ENCODE results near the gene ZNF398. TPM values are rescaled to one million over a fixed set of nuclear protein-coding genes. Genes with fewer than 3 reads are reported as not detected.

The ZNF398 gene
- total and polyA plus RNA-seq, 7 donors: 2.4 to 19.7 (median 13.0) TPM

DNA sequence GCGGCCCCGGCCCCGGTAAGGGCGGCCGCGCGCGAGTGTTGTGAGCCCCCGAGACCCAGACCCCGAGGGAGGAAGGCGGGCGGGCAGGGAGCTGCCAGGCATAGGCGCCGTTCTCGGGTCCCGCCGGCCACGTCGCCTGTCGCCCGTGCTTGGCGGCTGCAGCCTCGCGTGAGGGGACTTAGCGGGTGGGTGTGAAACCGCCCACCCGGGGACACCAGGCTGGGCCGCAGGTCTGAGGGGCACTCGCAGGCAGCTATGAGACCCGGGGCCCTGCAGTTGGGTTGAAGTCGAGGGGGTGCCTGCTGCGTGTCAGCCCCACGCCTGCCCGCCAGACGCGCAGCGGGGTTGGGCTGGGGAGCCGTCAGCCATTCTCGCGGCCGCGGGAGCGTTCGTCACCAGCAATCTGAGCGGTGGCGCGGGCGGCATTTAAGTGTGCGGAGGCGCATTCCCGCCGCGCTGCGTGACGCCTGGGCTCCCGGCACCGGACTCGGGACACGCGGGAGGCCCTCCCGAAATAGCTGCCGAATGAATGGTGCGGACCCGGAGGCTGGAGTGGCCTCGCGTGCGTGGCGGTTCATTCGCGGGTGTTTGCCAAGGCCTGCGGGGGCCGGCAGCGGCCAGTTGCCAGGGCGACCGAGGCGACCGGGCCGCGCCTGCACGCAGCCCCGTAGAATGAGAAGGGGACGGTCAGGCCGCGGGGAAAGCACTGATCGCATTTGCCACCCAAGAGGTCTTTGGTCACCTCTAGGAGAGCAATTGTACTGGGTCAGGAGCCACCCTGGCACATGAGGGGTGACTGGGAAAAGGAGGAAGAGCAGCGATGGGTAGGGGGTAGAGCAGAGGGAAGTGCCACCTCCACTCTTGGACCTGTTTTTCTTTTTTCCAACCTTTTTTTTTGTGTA is 750 bp downstream of the ZNF398 start:
- TF ChIP-seq POLR2A (IDR thresholded peaks at IDR 0.05) (no peak), POLR2AphosphoS5 (IDR thresholded peaks at IDR 0.05) (no peak), EP300 (IDR thresholded peaks at IDR 0.05) (no peak)
- TF ChIP-seq, protein P1, sequence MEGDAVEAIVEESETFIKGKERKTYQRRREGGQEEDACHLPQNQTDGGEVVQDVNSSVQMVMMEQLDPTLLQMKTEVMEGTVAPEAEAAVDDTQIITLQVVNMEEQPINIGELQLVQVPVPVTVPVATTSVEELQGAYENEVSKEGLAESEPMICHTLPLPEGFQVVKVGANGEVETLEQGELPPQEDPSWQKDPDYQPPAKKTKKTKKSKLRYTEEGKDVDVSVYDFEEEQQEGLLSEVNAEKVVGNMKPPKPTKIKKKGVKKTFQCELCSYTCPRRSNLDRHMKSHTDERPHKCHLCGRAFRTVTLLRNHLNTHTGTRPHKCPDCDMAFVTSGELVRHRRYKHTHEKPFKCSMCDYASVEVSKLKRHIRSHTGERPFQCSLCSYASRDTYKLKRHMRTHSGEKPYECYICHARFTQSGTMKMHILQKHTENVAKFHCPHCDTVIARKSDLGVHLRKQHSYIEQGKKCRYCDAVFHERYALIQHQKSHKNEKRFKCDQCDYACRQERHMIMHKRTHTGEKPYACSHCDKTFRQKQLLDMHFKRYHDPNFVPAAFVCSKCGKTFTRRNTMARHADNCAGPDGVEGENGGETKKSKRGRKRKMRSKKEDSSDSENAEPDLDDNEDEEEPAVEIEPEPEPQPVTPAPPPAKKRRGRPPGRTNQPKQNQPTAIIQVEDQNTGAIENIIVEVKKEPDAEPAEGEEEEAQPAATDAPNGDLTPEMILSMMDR (IDR thresholded peaks at IDR 0.05): no peak
- 0 to 1% methylated on average over 86 of the region's 86 CpGs for WGBS, 2 donors
- Histone ChIP-seq H3K4me1 (peaks cover 0 to 31% (median 21%) of the 10 kb centered on the region in 4 donors), H3K27me3 (no peaks in the 10 kb centered on the region), H3K27ac (peak overlapping the region; percentile 89 to 94 (median 92)), H3K9me3 (no peaks in the 10 kb centered on the region), H3K36me3 (no peaks in the 10 kb centered on the region), H3K4me3 (peak overlapping the region; percentile 72 to 92 (median 84))
- intact Hi-C loops (cut with DNase I): loop anchor here (1.0 to 5.0 kb wide), 5 partner anchors 22 to 1259 kb away; partner anchors contain the start of genes EZH2, ZNF282, ZNF425 and ZNF786
- DNase-seq: peak; percentile 70

DNA sequence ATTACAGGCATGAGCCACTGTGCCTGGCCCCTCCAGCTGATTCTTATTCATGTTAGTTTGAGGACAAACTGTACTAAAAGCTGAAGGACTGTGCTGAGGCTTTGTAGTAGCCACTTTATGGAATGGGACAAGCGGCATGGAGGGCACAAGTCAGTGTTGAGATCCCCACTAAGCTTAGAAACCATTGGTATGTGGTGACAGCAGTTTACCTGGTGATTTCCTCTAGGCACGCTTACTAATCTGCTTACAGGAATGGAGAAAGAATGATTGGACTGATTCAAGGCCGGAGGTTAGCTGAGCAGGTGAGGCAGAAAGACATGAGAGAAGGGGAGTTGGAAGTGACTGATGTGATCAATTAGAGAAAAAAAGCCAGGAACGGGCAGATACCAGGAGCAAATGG is 3.7 kb downstream of the ZNF398 start:
- TF ChIP-seq EP300 (IDR thresholded peaks at IDR 0.05) (no peak), POLR2AphosphoS5 (IDR thresholded peaks at IDR 0.05) (no peak), POLR2A (IDR thresholded peaks at IDR 0.05) (no peak)
- TF ChIP-seq, protein P1 (IDR thresholded peaks at IDR 0.05): no peak
- WGBS, 2 donors: 69 to 70% methylated on average over 4 of the region's 4 CpGs
- Histone ChIP-seq H3K36me3 (peaks cover 0 to 21% (median 2%) of the 10 kb centered on the region in 4 donors), H3K27me3 (no peaks in the 10 kb centered on the region), H3K27ac (no peak overlapping the region), H3K4me1 (peaks cover 0 to 31% (median 21%) of the 10 kb centered on the region in 4 donors), H3K9me3 (no peaks in the 10 kb centered on the region), H3K4me3 (no peak overlapping the region)
- intact Hi-C loops (cut with DNase I): no loop called here
- no peak for DNase-seq

GRCh38 chr7:149153346-149153745 is 6.1 kb downstream of the ZNF398 start:
- TF ChIP-seq POLR2A (IDR thresholded peaks at IDR 0.05) (no peak), POLR2AphosphoS5 (IDR thresholded peaks at IDR 0.05) (no peak), EP300 (IDR thresholded peaks at IDR 0.05) (no peak)
- TF ChIP-seq, protein P1 (IDR thresholded peaks at IDR 0.05): no peak
- peaks cover 0 to 22% (median 14%) of the 10 kb centered on the region in 4 donors for H3K4me1 ChIP-seq
- no peaks in the 10 kb centered on the region for H3K27me3 ChIP-seq
- 92 to 95% methylated on average over 2 of the region's 2 CpGs for WGBS, 2 donors
- peaks cover 0 to 38% (median 2%) of the 10 kb centered on the region in 4 donors for H3K36me3 ChIP-seq
- intact Hi-C loops (cut with DNase I): no loop called here
- H3K27ac ChIP-seq: no peak overlapping the region
- no peak overlapping the region for H3K4me3 ChIP-seq
- no peak for DNase-seq
- no peaks in the 10 kb centered on the region for H3K9me3 ChIP-seq

- H3K27me3 ChIP-seq: no peaks in the 10 kb centered on the region
- intact Hi-C loops (cut with DNase I): no loop called here
Measured at GRCh38 chr7:149154056-149154455, 6.8 kb downstream of the ZNF398 start.

More at GRCh38 chr7:149154056-149154455, 6.8 kb downstream of the ZNF398 start:
- no peak for DNase-seq
- H3K36me3 ChIP-seq: peaks cover 0 to 43% (median 2%) of the 10 kb centered on the region in 4 donors
- WGBS, 2 donors: 96% methylated on average over 11 of the region's 11 CpGs
- H3K9me3 ChIP-seq: no peaks in the 10 kb centered on the region
- H3K4me3 ChIP-seq: no peak overlapping the region
- H3K27ac ChIP-seq: no peak overlapping the region
- no peak for TF ChIP-seq POLR2AphosphoS5 (IDR thresholded peaks at IDR 0.05)
- no peak for TF ChIP-seq POLR2A (IDR thresholded peaks at IDR 0.05)
- no peak for TF ChIP-seq EP300 (IDR thresholded peaks at IDR 0.05)
- TF ChIP-seq, protein P1 (IDR thresholded peaks at IDR 0.05): no peak
- peaks cover 0 to 16% (median 7%) of the 10 kb centered on the region in 4 donors for H3K4me1 ChIP-seq

All from sigmoid colon (tissue), 7 donors.